ENCODE data around the gene EPHB1. TPM values are rescaled to one million over a fixed set of nuclear protein-coding genes. Genes with fewer than 3 reads are reported as not detected.

The EPHB1 gene
- total RNA-seq, 2 donors from 2014 or later, result 1.9 to 3.2 TPM

GRCh38 chr3:135143474-135143873 lies 348.4 kb downstream of the EPHB1 start:
- DNase-seq (ENCODE audit: low spot score), result no peak
- TF ChIP-seq CTCF (IDR thresholded peaks at IDR 0.05), result no peak
- no peaks in the 10 kb centered on the region for H3K36me3 ChIP-seq
- H3K9me3 ChIP-seq, result no peaks in the 10 kb centered on the region
- H3K27me3 ChIP-seq, result no peaks in the 10 kb centered on the region
- H3K4me1 ChIP-seq, result no peaks in the 10 kb centered on the region
- no peak overlapping the region for H3K4me3 ChIP-seq
- H3K27ac ChIP-seq, result no peak overlapping the region

DNA sequence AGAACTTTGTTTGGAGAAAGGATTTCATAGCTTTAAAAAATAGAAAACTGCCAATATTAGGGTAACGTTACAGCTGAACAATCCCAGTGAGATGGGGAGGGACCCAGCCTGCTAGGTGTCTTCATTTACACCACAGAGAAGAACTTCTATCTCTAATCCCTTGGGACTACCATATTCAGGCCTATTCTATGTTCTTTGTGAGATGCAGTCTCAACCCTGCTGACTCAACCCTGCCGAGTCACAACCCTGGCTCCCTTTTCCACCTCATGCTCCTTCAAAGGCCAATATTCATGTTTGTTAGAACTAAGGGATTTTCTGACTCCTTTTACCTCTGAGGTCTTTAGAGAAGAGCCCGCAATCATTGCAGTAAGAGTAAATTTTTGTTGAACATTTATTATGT lies 350.5 kb downstream of the EPHB1 start:
- H3K27ac ChIP-seq, result peak overlapping the region in 1 of 2 donors; percentile 55
- TF ChIP-seq CTCF (IDR thresholded peaks at IDR 0.05), result no peak
- DNase-seq (ENCODE audit: low spot score), result no peak
- no peaks in the 10 kb centered on the region for H3K36me3 ChIP-seq
- no peak overlapping the region for H3K4me3 ChIP-seq
- H3K9me3 ChIP-seq, result no peaks in the 10 kb centered on the region
- no peaks in the 10 kb centered on the region for H3K4me1 ChIP-seq
- H3K27me3 ChIP-seq, result no peaks in the 10 kb centered on the region

DNA sequence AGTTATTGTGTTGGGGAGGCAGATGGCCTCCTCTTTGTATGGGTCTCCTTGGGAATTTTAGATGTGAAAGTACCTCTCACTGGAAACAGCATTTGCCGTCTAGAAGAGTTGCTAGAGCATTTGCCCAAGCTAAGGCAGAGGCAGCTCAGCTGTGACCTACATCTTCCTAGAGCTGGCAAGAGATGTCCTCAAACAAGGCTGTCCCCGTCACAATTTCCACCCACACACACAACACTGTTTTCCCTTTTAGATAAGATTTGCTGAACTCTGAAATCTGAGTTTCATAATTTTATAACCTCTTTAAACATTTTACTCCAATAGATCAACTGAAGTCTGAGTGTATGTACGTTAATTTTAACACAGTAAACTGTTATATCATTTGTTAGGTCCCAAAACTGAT lies 352.6 kb downstream of the EPHB1 start:
- Histone ChIP-seq H3K27me3 (no peaks in the 10 kb centered on the region), H3K4me1 (no peaks in the 10 kb centered on the region), H3K27ac (peak overlapping the region; percentile 18 to 73), H3K4me3 (no peak overlapping the region), H3K36me3 (no peaks in the 10 kb centered on the region), H3K9me3 (no peaks in the 10 kb centered on the region)
- TF ChIP-seq CTCF (IDR thresholded peaks at IDR 0.05), result no peak
- DNase-seq (ENCODE audit: low spot score), result peak; percentile 80

DNA sequence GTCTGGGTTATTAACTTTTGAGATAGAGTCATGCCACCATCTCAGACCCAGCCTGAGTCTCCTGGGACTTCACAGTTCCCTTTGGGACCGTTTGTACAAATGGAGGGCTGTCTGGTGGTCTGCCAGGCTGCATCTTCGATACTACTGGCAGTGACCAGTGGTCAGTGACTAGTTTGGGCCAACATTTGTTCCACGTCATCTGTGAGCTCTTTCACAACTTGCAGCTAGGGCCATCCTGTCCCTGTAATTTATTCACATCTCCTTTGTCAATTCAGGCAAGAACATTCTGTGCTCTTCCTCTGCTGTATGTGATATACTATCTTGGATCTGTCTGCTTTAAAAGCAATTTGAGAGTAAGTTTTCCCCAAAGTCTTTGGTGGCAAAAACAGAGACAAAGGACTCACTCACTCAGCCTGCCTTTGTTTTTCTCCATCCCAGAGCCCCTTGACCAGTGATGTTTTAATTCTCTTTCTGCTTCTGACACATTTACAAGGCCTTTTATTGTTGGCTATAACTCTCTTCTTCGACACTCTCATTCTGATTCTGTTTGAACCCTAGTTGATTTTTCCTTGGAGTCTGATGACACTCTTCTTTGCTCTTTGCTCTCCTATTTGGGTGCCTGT lies 353.4 kb downstream of the EPHB1 start:
- no peak for TF ChIP-seq CTCF (IDR thresholded peaks at IDR 0.05)
- Histone ChIP-seq H3K4me3 (no peak overlapping the region), H3K27me3 (no peaks in the 10 kb centered on the region), H3K36me3 (no peaks in the 10 kb centered on the region), H3K4me1 (no peaks in the 10 kb centered on the region), H3K9me3 (no peaks in the 10 kb centered on the region), H3K27ac (peak overlapping the region in 1 of 2 donors; percentile 73)
- DNase-seq (ENCODE audit: low spot score), result peak; percentile 74

DNA sequence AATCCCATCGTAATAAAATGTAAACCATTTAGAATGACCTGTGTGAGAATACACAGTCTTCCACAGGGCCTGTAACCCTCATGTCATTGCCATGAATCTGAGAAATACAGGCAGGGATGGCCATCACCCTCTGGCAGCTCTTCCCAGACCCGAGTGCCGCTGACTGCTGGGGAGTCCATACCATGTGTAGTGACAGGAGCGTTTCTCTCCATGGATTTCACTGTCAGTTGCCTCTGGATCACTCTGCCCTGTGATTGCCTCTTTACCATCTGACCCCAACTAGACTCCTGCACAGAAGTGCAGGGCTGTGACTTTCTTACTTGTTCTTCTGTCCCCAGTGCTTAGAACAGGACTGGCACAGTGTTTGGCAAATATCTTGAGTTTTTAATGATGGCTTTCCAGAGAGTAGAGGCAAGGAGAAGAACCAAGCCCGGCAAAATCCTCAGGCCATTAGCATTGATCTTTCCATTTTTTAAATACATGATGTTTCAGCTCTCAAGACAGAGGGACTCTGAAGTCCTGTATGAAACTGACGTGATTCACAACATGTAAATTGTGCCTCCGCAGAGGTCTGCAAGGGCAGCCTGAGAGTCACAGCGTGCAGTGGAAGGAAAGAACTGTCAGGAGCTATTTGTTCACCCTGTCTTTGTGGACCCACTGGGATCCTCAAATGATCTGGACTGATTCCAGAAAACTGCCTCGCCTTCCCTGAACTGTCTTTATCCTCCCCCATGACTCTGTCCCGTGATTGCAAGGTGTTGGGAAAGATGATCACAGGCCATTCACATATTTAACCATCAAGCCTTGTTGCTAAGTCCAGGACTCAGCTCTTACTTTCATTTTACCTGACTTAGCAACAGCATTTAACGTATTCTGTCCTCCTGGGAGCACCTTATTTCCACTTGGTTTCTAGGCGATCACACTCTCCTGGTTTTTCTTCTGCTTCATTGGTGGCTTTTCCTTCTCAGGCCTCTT lies 354.9 kb downstream of the EPHB1 start:
- Histone ChIP-seq H3K36me3 (no peaks in the 10 kb centered on the region), H3K9me3 (no peaks in the 10 kb centered on the region), H3K4me1 (no peaks in the 10 kb centered on the region), H3K4me3 (no peak overlapping the region), H3K27me3 (no peaks in the 10 kb centered on the region), H3K27ac (peak overlapping the region in 1 of 2 donors; percentile 73)
- no peak for DNase-seq (ENCODE audit: low spot score)
- TF ChIP-seq CTCF (IDR thresholded peaks at IDR 0.05), result no peak

All from right atrium auricular region (tissue), 2 donors.